Choroid plexus epithelial cell (primary cell): ENCODE data around the gene GAS5.

ENCODE experiments used
- DNase-seq: peaks from one replicate; pipeline ENCODE4 v3.0.0-alpha.2; 2010; ENCODE audit warnings: low read depth
- H3K4me3 ChIP-seq: 2 replicates; pipeline ENCODE4 v1.5.1; 2011; ENCODE audit warnings: low read depth, mild to moderate bottlenecking, control low read depth, low read length, moderate library complexity
- TF ChIP-seq, protein P1 (sequence below): conservative IDR thresholded peaks from 2 replicates; pipeline ENCODE4 v1.5.1; 2011; ENCODE audit warnings: low read depth, mild to moderate bottlenecking, control low read depth, inconsistent platforms, low read length, moderate library complexity

The GAS5 gene

DNA sequence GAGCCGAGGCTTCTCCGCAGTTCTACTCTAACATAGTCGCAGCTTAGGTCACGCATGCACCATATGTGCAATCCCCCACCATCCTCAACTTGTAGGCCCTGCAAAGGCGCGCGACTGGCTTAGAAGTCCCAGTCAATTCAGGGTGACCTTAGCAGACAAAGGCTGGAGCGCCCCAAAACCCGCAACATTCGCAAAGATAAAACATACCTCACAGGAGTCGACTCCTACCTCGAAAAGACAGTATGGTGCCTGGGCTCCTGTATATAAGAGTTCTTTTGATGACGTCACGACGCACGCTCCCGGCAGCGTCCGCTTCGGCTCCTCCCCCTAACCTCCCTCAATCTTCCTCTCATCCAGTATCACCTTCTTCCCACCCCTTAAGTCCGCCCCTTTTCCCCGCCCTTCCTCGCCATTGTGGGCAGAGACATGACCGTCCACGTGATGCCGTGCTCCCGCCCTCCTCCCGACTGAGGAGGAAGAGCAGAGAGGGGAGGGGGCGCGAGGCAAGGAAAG, at the start of gene GAS5:
Gene GAS5, minus strand, starts transcription at position 237 of the 513 bp plus-strand sequence.
- peak; percentile 100 for DNase-seq
- H3K4me3 ChIP-seq = peak within 1 kb of the TSS; percentile 87
- TF ChIP-seq, protein P1, sequence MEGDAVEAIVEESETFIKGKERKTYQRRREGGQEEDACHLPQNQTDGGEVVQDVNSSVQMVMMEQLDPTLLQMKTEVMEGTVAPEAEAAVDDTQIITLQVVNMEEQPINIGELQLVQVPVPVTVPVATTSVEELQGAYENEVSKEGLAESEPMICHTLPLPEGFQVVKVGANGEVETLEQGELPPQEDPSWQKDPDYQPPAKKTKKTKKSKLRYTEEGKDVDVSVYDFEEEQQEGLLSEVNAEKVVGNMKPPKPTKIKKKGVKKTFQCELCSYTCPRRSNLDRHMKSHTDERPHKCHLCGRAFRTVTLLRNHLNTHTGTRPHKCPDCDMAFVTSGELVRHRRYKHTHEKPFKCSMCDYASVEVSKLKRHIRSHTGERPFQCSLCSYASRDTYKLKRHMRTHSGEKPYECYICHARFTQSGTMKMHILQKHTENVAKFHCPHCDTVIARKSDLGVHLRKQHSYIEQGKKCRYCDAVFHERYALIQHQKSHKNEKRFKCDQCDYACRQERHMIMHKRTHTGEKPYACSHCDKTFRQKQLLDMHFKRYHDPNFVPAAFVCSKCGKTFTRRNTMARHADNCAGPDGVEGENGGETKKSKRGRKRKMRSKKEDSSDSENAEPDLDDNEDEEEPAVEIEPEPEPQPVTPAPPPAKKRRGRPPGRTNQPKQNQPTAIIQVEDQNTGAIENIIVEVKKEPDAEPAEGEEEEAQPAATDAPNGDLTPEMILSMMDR = no peak

DNA sequence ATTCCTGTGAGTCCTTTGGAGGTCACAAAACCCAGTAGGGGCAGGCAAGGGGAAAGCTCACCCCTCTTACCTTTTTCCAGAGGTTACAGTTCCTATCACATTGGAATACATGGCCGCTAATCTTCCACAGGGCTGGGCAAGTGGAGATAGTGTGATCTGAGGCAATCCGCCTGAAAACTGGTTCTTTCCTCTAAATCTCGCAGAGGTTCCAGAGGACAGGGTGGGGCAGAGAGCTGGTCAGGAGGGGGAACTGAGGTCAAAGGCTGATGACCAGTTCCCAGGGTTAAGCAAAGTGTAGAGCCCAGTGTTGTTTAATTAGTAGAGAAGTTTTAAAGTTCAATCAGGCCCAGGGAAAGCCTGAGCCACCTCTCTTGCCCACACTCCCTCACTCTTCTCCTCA, 49.4 kb upstream of the GAS5 start, which contains the start of gene SERPINC1:
Gene SERPINC1, minus strand, starts transcription at position 179 of the 400 bp plus-strand sequence. Its CDS starts 68 bp downstream, at position 111.
- TF ChIP-seq, protein P1 = no peak
- no peak within 1 kb of the TSS for H3K4me3 ChIP-seq
- DNase-seq = no peak

DNA sequence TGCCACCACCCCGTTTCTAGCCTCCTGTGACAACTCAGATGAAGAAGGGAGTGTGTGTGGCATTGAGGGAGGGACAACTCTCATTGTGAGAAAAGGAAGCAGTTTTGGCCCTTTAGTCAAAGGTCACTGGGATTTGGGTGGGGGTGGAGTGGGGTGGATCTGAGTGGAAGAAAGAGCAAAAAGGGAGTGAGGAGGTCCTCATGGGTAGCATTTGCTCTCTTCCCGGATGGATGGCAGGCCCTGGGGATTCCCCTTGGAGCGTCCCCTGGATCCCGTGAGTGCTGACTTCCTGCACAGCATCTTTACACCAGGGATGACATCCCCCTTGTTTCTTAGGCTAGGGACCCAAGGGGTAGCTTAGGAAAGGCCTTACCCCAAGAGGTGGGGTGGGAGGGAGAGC, 48.9 kb upstream of the GAS5 start:
- DNase-seq = no peak

DNA sequence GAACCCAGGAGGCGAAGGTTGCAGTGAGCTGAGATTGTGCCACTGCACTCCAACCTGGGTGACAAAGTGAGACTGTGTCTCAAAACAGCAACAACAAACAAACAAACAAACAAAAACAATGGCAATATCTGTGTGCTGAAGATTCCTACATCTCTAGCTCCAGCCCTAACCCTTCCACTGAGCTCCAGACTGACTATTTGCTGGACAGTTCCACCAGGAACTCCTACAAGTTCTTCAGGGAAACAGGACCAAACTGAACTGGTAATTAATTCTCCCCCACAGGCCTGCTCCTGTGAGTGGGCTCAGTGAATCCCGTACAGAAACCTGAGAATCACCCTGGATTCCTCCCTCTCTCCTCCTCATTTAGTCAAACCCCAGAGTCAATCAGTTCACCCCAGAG, 47.8 kb upstream of the GAS5 start:
- H3K4me3 ChIP-seq = no peak overlapping the region
- TF ChIP-seq, protein P1 = no peak
- peak; percentile 12 for DNase-seq

More for the DNA sequence above, 48.9 kb upstream of the GAS5 start:
- TF ChIP-seq, protein P1 = no peak
- H3K4me3 ChIP-seq = no peak overlapping the region

DNA sequence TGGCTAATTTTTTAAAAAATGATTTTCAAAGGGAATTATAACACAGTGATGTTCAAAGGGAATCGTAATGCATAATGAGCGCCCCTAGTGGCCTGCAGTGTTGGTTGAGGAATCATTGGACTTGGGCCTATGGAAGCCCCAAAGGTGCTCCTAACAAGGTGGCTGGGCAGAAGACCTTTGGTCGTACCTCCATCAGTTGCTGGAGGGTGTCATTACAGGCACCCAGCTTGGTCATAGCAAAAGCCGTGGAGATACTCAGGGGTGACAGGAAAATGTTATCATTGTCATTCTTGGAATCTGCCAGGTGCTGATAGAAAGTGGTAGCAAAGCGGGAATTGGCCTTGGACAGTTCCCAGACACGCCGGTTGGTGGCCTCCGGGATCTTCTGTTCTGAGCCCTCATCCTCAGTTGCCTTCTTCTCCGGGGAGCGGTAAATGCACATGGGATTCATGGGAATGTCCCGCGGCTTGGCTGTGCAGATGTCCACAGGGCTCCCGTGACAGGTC, 46.6 kb upstream of the GAS5 start:
- peak; percentile 56 for DNase-seq
- H3K4me3 ChIP-seq = no peak overlapping the region
- TF ChIP-seq, protein P1 = peak; percentile 74

DNA sequence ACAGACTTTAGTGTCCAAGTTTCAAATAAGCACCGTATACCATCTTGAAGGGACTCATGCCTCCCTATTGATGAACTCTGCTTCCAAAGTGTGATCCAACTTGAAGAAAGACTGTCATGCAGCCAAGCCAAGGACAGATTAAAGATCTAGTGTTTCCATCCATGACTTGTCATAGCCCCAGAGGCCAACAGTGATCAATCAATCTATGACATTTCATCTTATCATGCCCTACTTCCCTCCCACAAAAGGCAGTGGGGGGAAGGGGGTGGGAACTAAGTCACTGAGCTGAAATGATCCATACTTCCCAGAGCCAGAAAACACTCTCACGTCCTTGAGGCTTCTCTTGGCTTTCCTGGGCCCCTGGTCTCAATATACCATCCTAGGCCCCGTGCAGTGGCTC, 45.3 kb upstream of the GAS5 start:
- no peak overlapping the region for H3K4me3 ChIP-seq
- DNase-seq = no peak
- TF ChIP-seq, protein P1 = no peak
